HG03565 (cell line): Measurements from ENCODE around the gene GSE1.
"Not testable (repeated sequence)": the region's sequence is repeated elsewhere in the genome, so short reads cannot be mapped to it uniquely, and the experiment has no call there.

Experiments
- ATAC-seq: cut with Tn5 transposase; IDR thresholded peaks from one replicate; pipeline ENCODE4 v1.9.1; 2021; ENCODE audit warnings: mild to moderate bottlenecking, moderate library complexity; ENCODE audit not compliant: unreplicated experiment

The GSE1 gene

GRCh38 chr16:85589688-85590505, 23.2 kb upstream of the GSE1 start:
- ATAC-seq: no peak

- ATAC-seq: no peak
Measured at GRCh38 chr16:85590506-85590832, 22.7 kb upstream of the GSE1 start.

- ATAC-seq: no peak
Measured at GRCh38 chr16:85591381-85591780, 21.7 kb upstream of the GSE1 start.

GRCh38 chr16:85592277-85592676, 20.8 kb upstream of the GSE1 start:
- ATAC-seq: not testable (repeated sequence)

- no peak for ATAC-seq
Measured at GRCh38 chr16:85592700-85593493, 20.2 kb upstream of the GSE1 start.

GRCh38 chr16:85593494-85594221, 19.5 kb upstream of the GSE1 start:
- ATAC-seq: no peak

GRCh38 chr16:85594273-85594977, 18.7 kb upstream of the GSE1 start:
- ATAC-seq: no peak

- ATAC-seq: no peak
Measured at GRCh38 chr16:85594978-85595661, 18.0 kb upstream of the GSE1 start.

- ATAC-seq: no peak
Measured at GRCh38 chr16:85595812-85596502, 17.2 kb upstream of the GSE1 start.

GRCh38 chr16:85598141-85598540, 15.0 kb upstream of the GSE1 start:
- ATAC-seq: no peak

GRCh38 chr16:85600078-85600477, 13.0 kb upstream of the GSE1 start:
- no peak for ATAC-seq

GRCh38 chr16:85600530-85601271, 12.4 kb upstream of the GSE1 start:
- no peak for ATAC-seq

GRCh38 chr16:85601272-85601639, 11.9 kb upstream of the GSE1 start:
- no peak for ATAC-seq

GRCh38 chr16:85601730-85602401, 11.3 kb upstream of the GSE1 start:
- ATAC-seq: no peak

GRCh38 chr16:85602402-85603202, 10.5 kb upstream of the GSE1 start:
- no peak for ATAC-seq

GRCh38 chr16:85603203-85603755, 9.8 kb upstream of the GSE1 start:
- ATAC-seq: no peak

GRCh38 chr16:85604145-85604705, 8.9 kb upstream of the GSE1 start:
- no peak for ATAC-seq
